ENCODE results near the gene SERPINA3.
"Not testable (repeated sequence)": the region's sequence is repeated elsewhere in the genome, so short reads cannot be mapped to it uniquely, and the experiment has no call there.

The SERPINA3 gene

DNA sequence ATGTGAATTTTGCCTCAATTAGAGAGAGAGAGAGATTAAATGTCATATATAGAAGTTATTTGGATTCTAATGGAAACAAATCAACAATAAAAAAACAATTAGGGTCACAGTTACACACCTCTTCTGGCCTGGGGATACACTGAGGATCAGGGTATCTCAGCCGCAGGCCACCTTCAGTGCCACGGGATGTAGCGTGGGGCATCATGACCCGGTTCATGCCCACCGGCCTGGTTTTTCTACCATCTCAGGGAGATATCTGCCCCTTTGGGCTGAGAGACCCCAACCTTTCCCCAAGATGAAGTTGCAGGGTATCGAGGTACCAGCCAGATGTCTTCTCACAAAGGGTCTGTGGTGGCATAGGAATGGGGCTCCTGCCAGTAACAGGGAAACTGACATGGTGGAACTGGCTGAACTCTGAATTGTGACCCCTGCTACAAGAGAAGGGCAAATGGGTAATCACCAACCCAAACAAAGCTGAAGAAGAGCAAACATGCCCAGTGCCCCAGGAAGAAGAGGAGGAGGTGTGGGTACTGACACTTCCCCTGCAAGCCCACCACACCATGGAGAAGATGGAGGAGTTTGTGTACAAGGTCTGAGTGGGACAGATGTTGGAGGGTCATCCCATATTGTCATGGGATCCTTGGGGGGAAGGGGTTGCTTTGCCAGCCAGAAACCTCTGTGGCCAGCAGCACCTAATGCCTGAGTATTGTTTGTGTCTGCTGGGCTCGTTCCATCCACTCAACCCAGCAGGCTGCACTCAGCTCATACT, 19.5 kb downstream of the SERPINA3 start:
- TF ChIP-seq, protein P1, sequence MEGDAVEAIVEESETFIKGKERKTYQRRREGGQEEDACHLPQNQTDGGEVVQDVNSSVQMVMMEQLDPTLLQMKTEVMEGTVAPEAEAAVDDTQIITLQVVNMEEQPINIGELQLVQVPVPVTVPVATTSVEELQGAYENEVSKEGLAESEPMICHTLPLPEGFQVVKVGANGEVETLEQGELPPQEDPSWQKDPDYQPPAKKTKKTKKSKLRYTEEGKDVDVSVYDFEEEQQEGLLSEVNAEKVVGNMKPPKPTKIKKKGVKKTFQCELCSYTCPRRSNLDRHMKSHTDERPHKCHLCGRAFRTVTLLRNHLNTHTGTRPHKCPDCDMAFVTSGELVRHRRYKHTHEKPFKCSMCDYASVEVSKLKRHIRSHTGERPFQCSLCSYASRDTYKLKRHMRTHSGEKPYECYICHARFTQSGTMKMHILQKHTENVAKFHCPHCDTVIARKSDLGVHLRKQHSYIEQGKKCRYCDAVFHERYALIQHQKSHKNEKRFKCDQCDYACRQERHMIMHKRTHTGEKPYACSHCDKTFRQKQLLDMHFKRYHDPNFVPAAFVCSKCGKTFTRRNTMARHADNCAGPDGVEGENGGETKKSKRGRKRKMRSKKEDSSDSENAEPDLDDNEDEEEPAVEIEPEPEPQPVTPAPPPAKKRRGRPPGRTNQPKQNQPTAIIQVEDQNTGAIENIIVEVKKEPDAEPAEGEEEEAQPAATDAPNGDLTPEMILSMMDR (IDR thresholded peaks at IDR 0.05; ENCODE audit: control insufficient read depth, extremely low read depth, insufficient read depth) = no peak
- H3K4me3 ChIP-seq (ENCODE audit: low read depth, low read length) = no peak overlapping the region
- DNase-seq (ENCODE audit: low read depth) = no peak

DNA sequence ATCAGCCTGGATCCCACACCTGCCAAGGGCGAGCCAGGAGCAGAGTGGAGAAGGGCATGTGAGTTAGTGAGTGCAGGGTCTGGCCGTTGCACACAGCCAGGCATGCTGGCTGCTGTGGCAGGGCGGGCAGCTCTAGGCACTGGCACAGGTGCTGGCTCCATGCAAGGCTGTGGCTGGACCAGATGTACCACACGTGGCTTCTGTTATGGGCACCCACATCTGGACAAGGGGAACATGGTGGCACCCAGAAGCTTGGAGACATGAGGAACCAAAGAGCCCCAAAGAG, 20.1 kb downstream of the SERPINA3 start:
- no peak overlapping the region for H3K4me3 ChIP-seq (ENCODE audit: low read depth, low read length)
- TF ChIP-seq, protein P1 (IDR thresholded peaks at IDR 0.05; ENCODE audit: control insufficient read depth, extremely low read depth, insufficient read depth) = no peak
- no peak for DNase-seq (ENCODE audit: low read depth)

DNA sequence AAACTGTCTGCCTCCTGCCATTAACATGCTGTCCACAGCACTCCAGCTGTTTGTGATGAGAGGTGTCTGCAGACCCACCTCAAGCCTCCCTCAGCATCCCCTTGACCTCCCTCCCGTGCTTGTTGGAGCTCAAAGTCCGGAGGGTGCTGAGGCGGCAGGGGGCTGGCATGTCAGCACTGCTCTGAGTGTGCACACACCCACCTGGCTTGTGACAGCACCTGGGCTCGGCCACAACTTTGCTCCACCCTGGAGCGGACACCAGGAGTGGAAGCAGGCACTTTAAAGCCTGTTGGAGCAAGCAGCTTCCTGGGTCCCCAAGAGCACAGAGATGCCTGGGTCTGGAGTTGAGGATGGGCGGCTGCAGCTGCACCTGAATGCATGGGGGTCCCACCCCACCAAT, 20.9 kb downstream of the SERPINA3 start:
- DNase-seq (ENCODE audit: low read depth) = no peak
- TF ChIP-seq, protein P1 (IDR thresholded peaks at IDR 0.05; ENCODE audit: control insufficient read depth, extremely low read depth, insufficient read depth) = no peak
- no peak overlapping the region for H3K4me3 ChIP-seq (ENCODE audit: low read depth, low read length)

DNA sequence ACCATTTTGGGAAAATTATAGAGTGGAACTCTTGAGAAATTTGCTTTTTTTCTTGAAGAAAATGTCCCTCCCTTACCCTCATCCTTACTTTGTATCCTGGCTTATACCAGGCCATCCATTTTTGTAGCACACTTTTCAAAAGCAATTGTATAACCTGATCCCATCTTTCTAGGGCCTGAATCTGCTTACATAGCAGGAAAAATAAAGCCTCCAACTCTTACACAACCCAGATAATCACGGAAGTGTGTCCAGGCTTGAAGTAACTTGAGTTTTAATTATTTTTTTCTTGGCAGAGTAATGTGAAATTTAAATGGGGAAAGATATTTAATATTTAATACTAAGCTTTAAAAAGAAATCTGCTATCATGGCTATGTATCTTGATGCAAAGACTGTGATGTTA, 23.0 kb downstream of the SERPINA3 start:
- no peak overlapping the region for H3K4me3 ChIP-seq (ENCODE audit: low read depth, low read length)
- TF ChIP-seq, protein P1 (IDR thresholded peaks at IDR 0.05; ENCODE audit: control insufficient read depth, extremely low read depth, insufficient read depth) = no peak
- no peak for DNase-seq (ENCODE audit: low read depth)

DNA sequence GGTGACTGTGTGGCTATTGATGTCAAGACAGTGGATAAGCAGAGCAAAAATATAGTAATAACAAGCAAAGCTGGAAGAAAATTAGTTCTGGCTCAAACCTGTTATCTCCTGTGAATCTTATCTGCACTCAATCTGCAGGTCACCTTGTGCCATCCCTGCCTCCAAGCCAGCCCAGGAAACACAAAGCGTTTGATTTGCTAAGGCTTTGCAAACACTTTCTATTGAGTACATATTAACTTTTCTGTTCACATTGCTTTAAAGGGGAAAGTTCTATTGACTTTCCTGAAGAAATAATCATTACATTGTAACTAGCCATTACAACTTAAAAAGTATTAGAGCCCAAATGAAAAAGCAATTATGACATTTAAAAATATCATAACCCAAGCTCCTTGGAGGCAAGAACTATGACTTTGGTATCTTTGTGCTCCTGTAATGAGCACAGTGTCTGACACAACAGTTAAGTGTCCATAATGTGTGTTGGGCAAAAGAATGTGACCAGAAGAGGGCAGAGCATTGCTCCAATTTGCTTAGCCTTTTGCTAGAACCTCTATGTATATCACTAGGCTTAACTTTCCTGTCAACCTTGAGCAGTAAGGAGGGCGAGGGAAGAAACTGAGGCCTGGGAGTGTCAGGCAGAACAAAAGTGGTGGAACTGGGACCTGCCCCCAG, 24.7 kb downstream of the SERPINA3 start:
- peak; percentile 59 for DNase-seq (ENCODE audit: low read depth)
- no peak overlapping the region for H3K4me3 ChIP-seq (ENCODE audit: low read depth, low read length)
- TF ChIP-seq, protein P1 (IDR thresholded peaks at IDR 0.05; ENCODE audit: control insufficient read depth, extremely low read depth, insufficient read depth) = peak; percentile 62

DNA sequence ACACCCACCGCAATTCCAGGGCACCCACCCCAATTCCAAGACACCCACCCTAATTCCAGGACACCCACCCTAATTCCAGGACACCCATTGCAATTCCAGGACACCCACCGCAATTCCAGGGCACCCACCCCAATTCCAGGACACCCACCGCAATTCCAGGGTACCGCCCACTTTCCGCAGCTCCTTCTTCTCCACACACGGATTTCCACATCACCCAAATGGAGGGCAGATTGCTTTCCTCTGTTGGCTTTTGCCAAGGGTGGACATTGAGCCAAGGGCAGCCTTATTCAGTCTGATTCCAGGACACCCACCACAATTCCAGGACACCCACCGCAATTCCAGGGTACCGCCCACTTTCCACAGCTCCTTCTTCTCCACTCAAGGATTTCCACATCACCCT, 25.6 kb downstream of the SERPINA3 start:
- DNase-seq (ENCODE audit: low read depth); H3K4me3 ChIP-seq (ENCODE audit: low read depth, low read length): not testable (repeated sequence)

DNA sequence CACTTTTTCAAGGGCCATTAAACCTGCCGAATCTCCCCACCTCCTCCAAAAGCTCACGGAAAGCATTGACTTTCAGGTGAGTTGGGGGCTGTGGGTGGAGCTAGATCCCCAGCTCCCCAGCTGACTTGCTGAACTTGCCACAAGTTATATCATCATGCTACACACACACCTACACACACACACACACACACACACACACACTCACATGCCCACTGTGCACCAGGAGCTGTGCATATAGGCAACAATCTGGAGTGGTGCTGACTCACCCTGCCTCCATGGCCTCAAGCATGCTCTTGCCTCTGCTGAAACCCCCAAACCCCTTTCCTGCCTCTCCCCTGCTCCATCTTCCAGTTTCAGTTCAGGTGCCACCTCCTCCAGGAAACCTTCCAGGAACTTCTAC, 26.1 kb downstream of the SERPINA3 start:
- TF ChIP-seq, protein P1 (IDR thresholded peaks at IDR 0.05; ENCODE audit: control insufficient read depth, extremely low read depth, insufficient read depth) = no peak
- no peak overlapping the region for H3K4me3 ChIP-seq (ENCODE audit: low read depth, low read length)
- DNase-seq (ENCODE audit: low read depth) = no peak

Measured in LNCaP clone FGC (cell line).